SU-DHL-6 (cell line): ENCODE data around the gene RP9.

ENCODE experiments used
- H2AFZ ChIP-seq: fragments of 200-600 bp; sonication (generic); 2 replicates; pipeline ENCODE4 v1.6.1; 2014; ENCODE audit warnings: low read depth, mild to moderate bottlenecking, moderate library complexity, mixed read lengths, antibody characterized with exemption, low read length; ENCODE audit not compliant: severe bottlenecking
- H3F3A ChIP-seq: fragments of 200-600 bp; shearing (Covaris generic); 2 replicates; pipeline ENCODE4 v1.6.0; 2016; ENCODE audit warnings: antibody characterized with exemption, mild to moderate bottlenecking; ENCODE audit not compliant: insufficient read depth
- H3K27ac ChIP-seq: fragments of 200-600 bp; sonication (generic); 2 replicates; pipeline ENCODE4 v1.5.1; 2016; ENCODE audit warnings: low read depth, mild to moderate bottlenecking, low read length, moderate library complexity, mixed read lengths
- H3K27me3 ChIP-seq: fragments of 200-600 bp; sonication (generic), shearing (Covaris generic); 2 replicates; pipeline ENCODE4 v1.6.0; 2014; ENCODE audit warnings: mild to moderate bottlenecking, low read length
- H3K36me3 ChIP-seq: fragments of 200-600 bp; sonication (generic); 2 replicates; pipeline ENCODE4 v1.6.1; 2014; ENCODE audit warnings: mild to moderate bottlenecking, low read length, mixed read lengths
- H3K4me2 ChIP-seq: fragments of 300-600, 200-600 bp; shearing (Covaris generic), sonication (generic); 2 replicates; pipeline ENCODE4 v1.6.0; 2014; ENCODE audit warnings: low read length, low read depth, mild to moderate bottlenecking; ENCODE audit not compliant: poor library complexity, severe bottlenecking
- H3K4me3 ChIP-seq: fragments of 200-600 bp; sonication (generic); 2 replicates; pipeline ENCODE4 v1.5.1; 2014; ENCODE audit warnings: antibody characterized with exemption, low read length, mild to moderate bottlenecking, mixed read lengths; ENCODE audit not compliant: insufficient read depth, poor library complexity, severe bottlenecking
- H3K79me2 ChIP-seq: fragments of 200-600 bp; sonication (generic); 2 replicates; pipeline ENCODE4 v1.6.1; 2014; ENCODE audit warnings: mild to moderate bottlenecking, low read length, moderate library complexity; ENCODE audit not compliant: insufficient read depth
- H3K9ac ChIP-seq: fragments of 200-600 bp; sonication (generic); 2 replicates; pipeline ENCODE4 v1.7.0; 2014; ENCODE audit warnings: mild to moderate bottlenecking, low read length
- H3K9me2 ChIP-seq: fragments of 200-600 bp; sonication (generic); replicated peaks from 2 replicates; pipeline ENCODE4 v1.6.1; 2014; ENCODE audit warnings: low read length; ENCODE audit not compliant: insufficient read depth
- H3K9me3 ChIP-seq: fragments of 200-600 bp; sonication (generic); 2 replicates; pipeline ENCODE4 v1.6.1; 2014; ENCODE audit warnings: low read length, mixed read lengths; ENCODE audit not compliant: insufficient read depth
- H4K20me1 ChIP-seq: fragments of 200-600 bp; sonication (generic); 2 replicates; pipeline ENCODE4 v1.6.1; 2014; ENCODE audit warnings: low read depth, mild to moderate bottlenecking, antibody characterized with exemption, low read length, moderate library complexity, mixed read lengths
- CTCF ChIP-seq: fragments of 200-600 bp; sonication (generic); IDR thresholded peaks from one replicate; pipeline ENCODE4 v1.5.1; 2017; ENCODE audit warnings: antibody characterized with exemption, mild to moderate bottlenecking, low read length, moderate library complexity; ENCODE audit not compliant: insufficient read depth, poor library complexity, severe bottlenecking
- EZH2phosphoT487 ChIP-seq: fragments of 200-600 bp; sonication (generic), shearing (Covaris generic); conservative IDR thresholded peaks from 2 replicates; pipeline ENCODE4 v1.6.1; 2018; ENCODE audit warnings: mild to moderate bottlenecking, antibody characterized with exemption, low read length, moderate library complexity, mixed read lengths

Gene RP9

GRCh38 chr7:33143996-33144718 is 35.0 kb upstream of the RP9 start:
- Histone ChIP-seq H3K36me3 (0 out of 2 replicates have a peak, but pooled peaks cover 3% of the 10 kb centered on the region), H3K79me2 (no peaks in the 10 kb centered on the region), H3K27ac (no peak overlapping the region), H3K9me2 (no peaks in the 10 kb centered on the region), H3K27me3 (no peaks in the 10 kb centered on the region), H3K9ac (no peak overlapping the region), H3F3A (no peaks in the 10 kb centered on the region), H3K9me3 (no peaks in the 10 kb centered on the region), H3K4me3 (no peak overlapping the region), H2AFZ (no peak overlapping the region), H4K20me1 (0 out of 2 replicates have a peak, but pooled peaks cover 4% of the 10 kb centered on the region), H3K4me2 (no peak overlapping the region)
- TF ChIP-seq CTCF (no peak), EZH2phosphoT487 (no peak)

GRCh38 chr7:33142585-33142984 is 33.4 kb upstream of the RP9 start:
- no peaks in the 10 kb centered on the region for H3K79me2 ChIP-seq
- TF ChIP-seq CTCF (no peak), EZH2phosphoT487 (no peak)
- no peak overlapping the region for H3K4me3 ChIP-seq
- 0 out of 2 replicates have a peak, but pooled peaks cover 4% of the 10 kb centered on the region for H4K20me1 ChIP-seq
- no peak overlapping the region for H3K9ac ChIP-seq
- H3K4me2 ChIP-seq = no peak overlapping the region
- no peak overlapping the region for H2AFZ ChIP-seq
- 0 out of 2 replicates have a peak, but pooled peaks cover 3% of the 10 kb centered on the region for H3K36me3 ChIP-seq
- no peaks in the 10 kb centered on the region for H3K9me3 ChIP-seq
- H3K27ac ChIP-seq = no peak overlapping the region
- H3K9me2 ChIP-seq = no peaks in the 10 kb centered on the region
- no peaks in the 10 kb centered on the region for H3F3A ChIP-seq
- H3K27me3 ChIP-seq = no peaks in the 10 kb centered on the region

GRCh38 chr7:33137103-33137502 is 27.9 kb upstream of the RP9 start:
- Histone ChIP-seq H4K20me1 (no peaks in the 10 kb centered on the region), H3K27me3 (no peaks in the 10 kb centered on the region), H3K27ac (no peak overlapping the region), H3K9ac (no peak overlapping the region), H3K4me3 (no peak overlapping the region), H3K36me3 (peaks cover 5% of the 10 kb centered on the region), H3K9me3 (peaks cover 10% of the 10 kb centered on the region; the same call in 1 of the 2 replicates), H3F3A (no peaks in the 10 kb centered on the region), H3K79me2 (no peaks in the 10 kb centered on the region), H3K4me2 (no peak overlapping the region), H3K9me2 (no peaks in the 10 kb centered on the region), H2AFZ (no peak overlapping the region)
- TF ChIP-seq CTCF (no peak), EZH2phosphoT487 (no peak)
